ENCODE results near the gene TCN2.

The TCN2 gene

GRCh38 chr22:30582788-30583545 is 24.0 kb upstream of the TCN2 start:
- Histone ChIP-seq H3K9me3 (ENCODE audit: insufficient read depth, low read length, severe bottlenecking) (no peaks in the 10 kb centered on the region), H2AFZ (ENCODE audit: low read depth, low read length) (no peak overlapping the region), H3K79me2 (ENCODE audit: insufficient read depth, low read length) (no peaks in the 10 kb centered on the region), H3K4me1 (ENCODE audit: insufficient read depth, low read length) (no peaks in the 10 kb centered on the region), H3K9ac (ENCODE audit: low read depth, low read length) (no peak overlapping the region), H3K4me2 (ENCODE audit: insufficient read depth, low read length) (no peak overlapping the region), H3K27ac (ENCODE audit: low read length) (no peak overlapping the region), H3K36me3 (ENCODE audit: insufficient read depth, low read length) (peaks cover 97% of the 10 kb centered on the region), H3K4me3 (ENCODE audit: low read depth in 1 of 2, low read length in 2 of 2) (no peak overlapping the region), H3K27me3 (ENCODE audit: insufficient read depth, low read length, poor library complexity) (no peaks in the 10 kb centered on the region), H4K20me1 (ENCODE audit: insufficient read depth, low read length) (peaks cover 35% of the 10 kb centered on the region)
- no peak for DNase-seq
- ATAC-seq (ENCODE audit: insufficient read depth, low read depth): no peak
- TF ChIP-seq CTCF (IDR thresholded peaks at IDR 0.05; ENCODE audit: borderline replicate concordance, extremely low read depth, low read length, poor library complexity, severe bottlenecking) (no peak), EZH2 (IDR thresholded peaks at IDR 0.05; ENCODE audit: borderline replicate concordance, low read depth, low read length, severe bottlenecking) (no peak)

- Histone ChIP-seq H3K27ac (ENCODE audit: low read length) (no peak overlapping the region), H3K27me3 (ENCODE audit: insufficient read depth, low read length, poor library complexity) (no peaks in the 10 kb centered on the region), H3K36me3 (ENCODE audit: insufficient read depth, low read length) (peaks cover 98% of the 10 kb centered on the region), H3K4me2 (ENCODE audit: insufficient read depth, low read length) (no peak overlapping the region), H3K4me1 (ENCODE audit: insufficient read depth, low read length) (peaks cover 4% of the 10 kb centered on the region; the same call in 1 of the 2 replicates), H3K9ac (ENCODE audit: low read depth, low read length) (no peak overlapping the region), H3K79me2 (ENCODE audit: insufficient read depth, low read length) (peaks cover 7% of the 10 kb centered on the region), H4K20me1 (ENCODE audit: insufficient read depth, low read length) (peaks cover 41% of the 10 kb centered on the region), H3K9me3 (ENCODE audit: insufficient read depth, low read length, severe bottlenecking) (no peaks in the 10 kb centered on the region), H3K4me3 (ENCODE audit: low read depth in 1 of 2, low read length in 2 of 2) (no peak overlapping the region), H2AFZ (ENCODE audit: low read depth, low read length) (no peak overlapping the region)
- TF ChIP-seq EZH2 (IDR thresholded peaks at IDR 0.05; ENCODE audit: borderline replicate concordance, low read depth, low read length, severe bottlenecking) (no peak), CTCF (IDR thresholded peaks at IDR 0.05; ENCODE audit: borderline replicate concordance, extremely low read depth, low read length, poor library complexity, severe bottlenecking) (no peak)
- DNase-seq (no peak), ATAC-seq (ENCODE audit: insufficient read depth, low read depth) (no peak)
Observed at GRCh38 chr22:30584441-30584840, 22.5 kb upstream of the TCN2 start.

GRCh38 chr22:30586414-30586813 is 20.6 kb upstream of the TCN2 start:
- H3K4me2 ChIP-seq (ENCODE audit: insufficient read depth, low read length): no peak overlapping the region
- no peak overlapping the region for H2AFZ ChIP-seq (ENCODE audit: low read depth, low read length)
- TF ChIP-seq EZH2 (IDR thresholded peaks at IDR 0.05; ENCODE audit: borderline replicate concordance, low read depth, low read length, severe bottlenecking) (no peak), CTCF (IDR thresholded peaks at IDR 0.05; ENCODE audit: borderline replicate concordance, extremely low read depth, low read length, poor library complexity, severe bottlenecking) (no peak)
- ATAC-seq (ENCODE audit: insufficient read depth, low read depth) (no peak), DNase-seq (no peak)
- H3K4me3 ChIP-seq (ENCODE audit: low read depth in 1 of 2, low read length in 2 of 2): no peak overlapping the region
- H3K79me2 ChIP-seq (ENCODE audit: insufficient read depth, low read length): peaks cover 27% of the 10 kb centered on the region
- H3K27ac ChIP-seq (ENCODE audit: low read length): no peak overlapping the region
- H3K9me3 ChIP-seq (ENCODE audit: insufficient read depth, low read length, severe bottlenecking): no peaks in the 10 kb centered on the region
- no peaks in the 10 kb centered on the region for H3K27me3 ChIP-seq (ENCODE audit: insufficient read depth, low read length, poor library complexity)
- H3K9ac ChIP-seq (ENCODE audit: low read depth, low read length): no peak overlapping the region
- peaks cover 85% of the 10 kb centered on the region for H3K36me3 ChIP-seq (ENCODE audit: insufficient read depth, low read length)
- H3K4me1 ChIP-seq (ENCODE audit: insufficient read depth, low read length): peaks cover 21% of the 10 kb centered on the region
- H4K20me1 ChIP-seq (ENCODE audit: insufficient read depth, low read length): peaks cover 54% of the 10 kb centered on the region

All from DND-41 (cell line).